Stimulated activated CD4-positive, alpha-beta T cell treated with anti-CD3 and anti-CD28 coated beads, Interleukin-2, amount 100 ng/mL, for 24 hours (primary cell): ENCODE measurements around the gene RHOT2.

ENCODE experiments used
- DNase-seq, 2 donors: peaks; one replicate each; pipeline ENCODE4 v3.0.0-alpha.2; 2020

RHOT2 gene

DNA sequence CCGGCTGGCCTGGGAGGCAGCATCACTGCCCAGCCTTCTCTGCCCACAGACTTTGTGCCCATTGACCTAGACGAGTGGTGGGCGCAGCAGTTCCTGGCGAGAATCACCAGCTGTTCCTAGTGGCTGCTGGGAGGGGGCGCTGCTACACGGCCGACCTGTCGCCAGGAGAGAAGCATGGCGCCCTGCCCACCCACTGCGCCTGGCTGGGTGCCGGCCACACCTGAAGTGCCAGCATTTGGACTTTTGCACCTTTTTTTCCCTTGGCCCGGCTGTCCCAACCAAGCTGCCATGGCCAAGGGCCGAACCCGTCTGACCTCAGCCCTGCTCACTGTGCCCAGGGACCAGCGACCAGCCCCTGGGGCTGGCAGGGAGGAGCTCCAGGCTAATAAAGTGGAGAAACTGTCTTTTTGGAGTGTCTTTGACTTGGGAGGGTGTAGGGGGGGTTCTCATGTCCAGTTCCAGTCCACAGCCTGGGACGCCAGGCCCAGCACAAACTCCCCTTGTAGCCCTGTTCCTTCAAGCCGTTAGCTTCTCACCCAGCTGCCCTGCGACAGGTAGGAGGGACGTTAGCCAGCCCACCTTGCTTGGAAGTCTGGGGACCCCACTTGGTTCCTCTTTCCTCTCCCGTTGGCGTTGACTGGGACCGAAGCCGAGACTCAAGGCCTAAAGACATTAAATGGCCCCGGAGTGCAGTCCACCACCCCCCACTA is 19.7 kb upstream of the RHOT2 start:
- peak; percentile 61 to 71 for DNase-seq

DNA sequence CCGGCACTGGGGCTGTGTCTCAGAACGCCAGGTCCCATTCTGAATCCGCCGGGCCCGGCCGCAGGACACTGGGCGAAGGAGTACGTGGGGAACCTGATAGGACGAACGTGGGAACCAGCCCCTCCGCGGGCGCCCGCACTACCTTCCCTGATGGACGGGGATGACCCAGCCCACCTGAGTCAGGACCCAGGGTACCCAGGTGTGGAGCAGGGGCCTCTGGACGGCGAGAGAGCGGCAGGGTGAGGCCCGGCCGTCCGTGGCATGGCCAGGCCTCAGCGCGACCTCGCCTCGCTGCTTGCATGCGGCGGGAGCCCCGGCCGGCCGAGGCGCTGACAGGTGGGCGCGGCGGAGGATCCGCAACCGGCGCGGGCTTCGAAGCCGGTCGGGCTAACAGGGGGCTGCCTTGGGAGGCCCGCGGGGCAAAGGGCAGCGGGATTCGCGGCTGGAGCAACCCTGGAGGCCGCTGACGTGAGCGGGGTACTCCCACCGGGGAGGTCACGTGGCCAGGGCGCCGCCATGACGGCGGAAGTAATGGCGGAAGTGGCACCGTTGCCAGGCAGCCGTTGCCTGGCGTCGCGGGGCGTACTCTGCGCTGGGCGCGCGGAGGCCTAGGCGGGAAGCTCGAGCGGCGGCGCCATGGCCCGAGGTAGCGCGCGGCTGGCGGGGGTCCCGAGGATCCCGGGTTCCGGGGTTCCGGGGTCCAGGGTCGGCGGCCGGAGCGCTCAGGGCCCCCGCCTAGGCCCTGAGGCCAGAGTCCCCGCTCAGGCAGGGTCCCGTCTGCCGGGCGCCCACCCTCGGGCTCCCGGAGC is 18.9 kb upstream of the RHOT2 start, which contains the start of gene WDR90:
Gene WDR90 (plus strand): TSS at position 585 of the 809 bp plus-strand sequence. CDS start 52 bp downstream, at position 637.
- DNase-seq = peak; percentile 95 to 96

- peak in 1 of 2 donors; percentile 44 for DNase-seq
Observed at GRCh38 chr16:649631-650030, 18.3 kb upstream of the RHOT2 start.

DNA sequence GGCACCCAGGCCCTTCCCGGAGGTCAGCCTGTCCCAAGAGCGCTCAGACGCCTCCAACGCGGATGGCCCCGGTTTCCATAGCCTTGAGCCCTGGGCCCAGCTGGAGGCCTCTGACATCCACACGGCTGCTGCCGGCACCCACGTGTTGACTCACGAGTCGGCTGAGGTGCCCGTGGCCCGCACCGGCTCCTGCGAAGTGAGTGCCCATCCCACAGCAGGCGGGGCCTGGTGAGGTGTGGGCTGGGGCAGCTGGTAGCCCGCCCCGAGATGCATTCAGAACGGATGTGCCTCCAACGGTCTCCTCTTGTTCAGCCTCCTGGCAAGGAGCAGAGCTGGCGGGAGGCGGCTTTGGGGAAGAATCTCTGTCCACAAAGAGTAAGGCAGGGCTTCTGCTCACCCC is 16.1 kb upstream of the RHOT2 start:
- DNase-seq = no peak

GRCh38 chr16:652454-653305 is 15.3 kb upstream of the RHOT2 start:
- no peak for DNase-seq

GRCh38 chr16:654034-654433 is 13.9 kb upstream of the RHOT2 start:
- DNase-seq = no peak

DNA sequence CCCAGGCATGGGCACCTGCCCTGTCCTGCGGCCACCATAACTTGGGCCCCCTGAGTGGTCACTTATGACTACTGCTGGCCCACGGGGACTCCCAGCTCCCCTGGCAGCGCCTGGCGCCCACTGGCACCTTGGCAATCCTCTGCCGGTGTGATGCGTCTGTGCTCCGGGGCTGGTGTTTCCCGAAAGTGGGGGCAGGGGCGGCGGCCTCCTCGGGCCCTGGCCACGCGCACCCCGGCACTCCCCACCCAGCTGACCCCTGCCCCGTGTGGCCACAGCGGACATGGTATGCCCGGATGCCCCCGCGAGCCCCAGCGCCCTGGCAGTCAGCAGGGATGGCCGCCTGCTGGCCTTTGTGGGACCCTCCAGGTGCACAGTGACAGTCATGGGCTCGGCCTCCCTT is 10.4 kb upstream of the RHOT2 start:
- no peak for DNase-seq

- DNase-seq = no peak
Observed at GRCh38 chr16:658679-659571, 9.0 kb upstream of the RHOT2 start.

DNA sequence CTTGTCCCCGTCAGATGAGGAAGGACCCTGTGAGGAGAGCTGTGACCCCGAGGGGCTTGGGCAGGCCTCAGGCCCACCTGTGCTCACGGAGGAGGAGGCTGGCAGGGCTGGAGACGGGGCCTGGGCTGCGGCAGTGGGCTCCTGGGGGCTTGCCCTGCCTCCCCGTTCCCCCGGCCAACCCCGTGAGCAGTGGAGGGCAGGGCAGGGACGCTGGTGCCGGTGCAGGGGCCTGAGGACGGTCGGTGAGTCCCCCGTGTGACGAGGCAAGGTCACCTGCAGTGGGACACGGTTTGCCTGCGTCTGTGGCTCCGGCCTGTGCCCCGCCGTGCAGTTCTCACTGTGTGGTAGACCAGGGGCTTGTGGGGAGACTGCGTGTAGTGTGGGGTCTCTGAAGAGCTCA is 8.3 kb upstream of the RHOT2 start:
- no peak for DNase-seq

GRCh38 chr16:660132-660458 is 7.8 kb upstream of the RHOT2 start:
- DNase-seq = no peak

DNA sequence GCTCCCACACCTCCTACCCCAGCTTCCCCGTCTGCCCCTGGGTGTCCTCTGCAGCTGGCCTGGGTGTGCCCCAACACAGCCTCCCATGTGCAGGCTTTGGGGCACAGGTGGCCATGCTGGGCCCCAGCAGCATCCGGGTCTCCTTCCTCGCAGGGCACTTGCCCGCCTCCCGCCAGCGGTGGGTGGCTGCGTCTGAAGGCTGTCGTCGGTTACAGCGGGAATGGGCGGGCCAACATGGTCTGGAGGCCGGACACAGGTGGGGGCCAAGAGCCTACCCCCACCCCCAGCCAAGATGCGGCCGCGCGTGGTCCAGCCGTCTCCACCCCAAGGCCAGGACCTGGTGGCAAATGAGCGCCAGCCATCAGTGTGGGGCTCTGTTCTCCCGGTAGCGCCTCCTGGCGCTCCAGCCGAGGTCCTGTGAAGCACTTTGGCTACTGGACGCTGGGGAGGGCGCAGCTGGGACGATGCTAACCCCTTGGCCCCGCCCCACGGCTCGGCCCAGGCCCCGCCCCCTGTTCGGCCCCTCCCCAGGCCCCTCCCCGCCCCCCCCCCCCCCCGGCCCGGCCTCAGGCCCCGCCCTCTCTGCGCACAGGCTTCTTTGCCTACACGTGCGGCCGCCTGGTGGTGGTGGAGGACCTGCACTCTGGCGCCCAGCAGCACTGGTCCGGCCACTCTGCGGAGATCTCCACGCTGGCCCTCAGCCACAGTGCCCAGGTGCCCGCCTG is 7.3 kb upstream of the RHOT2 start:
- DNase-seq = peak; percentile 72 to 76

GRCh38 chr16:661184-661821 is 6.6 kb upstream of the RHOT2 start:
- DNase-seq = no peak

DNA sequence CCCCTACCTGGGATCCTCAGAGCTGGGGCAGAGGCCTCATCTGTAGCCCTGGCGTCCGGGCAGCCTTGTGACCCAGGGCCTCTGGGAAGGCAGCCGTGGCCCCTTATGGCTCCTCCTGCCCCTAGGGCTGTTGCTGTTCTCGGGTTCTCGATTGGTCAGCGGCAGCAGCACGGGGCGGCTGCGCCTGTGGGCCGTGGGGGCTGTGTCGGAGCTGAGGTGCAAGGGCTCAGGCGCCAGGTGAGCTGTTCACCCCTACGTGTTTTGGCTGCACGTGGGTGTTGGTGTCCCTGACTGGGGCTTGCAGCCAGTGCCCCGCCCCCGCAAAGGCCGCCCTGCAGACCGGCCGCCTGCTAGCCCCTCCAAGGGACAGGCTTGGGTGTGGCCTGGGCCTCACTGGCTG is 5.8 kb upstream of the RHOT2 start:
- DNase-seq = no peak

DNA sequence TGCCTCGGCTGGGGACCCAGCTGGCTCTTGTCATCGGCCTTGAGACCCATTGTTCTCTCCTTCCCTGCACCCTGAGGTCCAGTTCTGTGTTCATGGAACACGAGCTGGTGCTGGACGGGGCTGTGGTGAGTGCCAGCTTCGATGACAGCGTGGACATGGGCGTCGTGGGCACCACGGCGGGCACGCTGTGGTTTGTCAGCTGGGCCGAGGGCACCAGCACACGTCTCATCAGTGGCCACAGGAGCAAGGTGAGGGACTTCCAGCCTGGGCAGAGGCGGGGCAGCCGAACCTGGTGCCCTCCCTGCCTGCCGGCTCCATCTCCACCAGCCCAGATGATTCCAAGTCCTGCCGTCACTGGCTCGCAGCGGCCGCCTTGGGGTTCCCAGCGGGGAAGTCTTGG is 5.3 kb upstream of the RHOT2 start:
- no peak for DNase-seq

DNA sequence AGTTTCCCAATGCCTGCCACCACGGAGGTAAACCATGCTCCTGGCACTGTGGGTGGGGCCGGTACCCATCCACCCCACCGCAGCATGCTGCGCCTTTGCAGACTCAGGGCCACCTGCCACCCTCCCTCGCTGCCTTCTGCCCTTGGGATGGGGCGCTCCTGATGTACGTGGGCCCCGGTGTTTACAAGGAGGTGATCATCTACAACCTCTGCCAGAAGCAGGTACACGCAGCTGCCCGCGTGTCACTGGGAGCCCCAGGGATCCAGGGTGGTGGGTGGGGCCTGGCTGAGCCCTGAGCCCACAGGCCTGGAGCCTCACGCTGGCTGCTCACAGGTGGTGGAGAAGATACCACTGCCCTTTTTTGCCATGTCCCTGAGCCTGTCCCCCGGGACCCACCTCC is 1.4 kb upstream of the RHOT2 start:
- no peak for DNase-seq

DNA sequence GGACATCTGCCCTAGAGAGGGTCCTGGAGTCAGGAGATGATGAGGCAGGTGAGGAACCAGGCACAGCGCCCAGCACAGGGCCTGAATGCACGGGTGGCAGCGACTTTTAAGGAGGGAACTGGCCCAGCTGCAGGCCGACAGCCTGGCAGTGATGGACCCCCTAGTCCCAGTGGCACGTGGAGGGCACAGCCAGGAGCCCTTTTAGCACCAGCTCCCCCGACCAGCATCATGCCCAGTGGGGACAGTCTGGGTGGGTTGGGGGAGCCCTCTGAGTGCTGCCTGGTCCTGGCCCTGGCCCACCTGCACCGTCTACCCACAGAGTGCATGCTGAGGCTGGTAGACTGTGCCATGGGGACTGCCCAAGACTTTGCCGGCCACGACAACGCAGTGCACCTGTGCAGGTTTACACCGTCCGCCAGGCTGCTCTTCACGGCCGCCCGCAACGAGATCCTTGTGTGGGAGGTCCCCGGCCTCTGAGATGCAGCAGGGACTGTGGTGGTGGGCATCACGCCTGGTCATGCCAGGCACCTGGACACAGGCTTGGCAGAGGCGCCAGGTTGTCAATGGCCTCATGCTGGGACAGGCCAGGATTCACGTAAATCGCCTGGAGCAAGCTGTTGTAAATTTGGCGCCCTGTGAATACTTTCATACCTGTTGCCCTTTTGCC is 686 bp upstream of the RHOT2 start:
- DNase-seq = no peak

- DNase-seq = peak in 1 of 2 donors; percentile 31
Observed at GRCh38 chr16:668519-669171, 713 bp downstream of the RHOT2 start.

- no peak for DNase-seq
Observed at GRCh38 chr16:669666-670065, 1.7 kb downstream of the RHOT2 start.

- DNase-seq = no peak
Observed at GRCh38 chr16:670485-671352, 2.8 kb downstream of the RHOT2 start.
